Activated T-cell treated with anti-CD3 and anti-CD28 coated beads, Interleukin-2, amount 50 U/mL, for 1 hour (primary cell): ENCODE data around the gene TRAPPC3.
"Not testable (repeated sequence)": the region's sequence is repeated elsewhere in the genome, so short reads cannot be mapped to it uniquely, and the experiment has no call there.

Experiments
- DNase-seq: peaks from one replicate; pipeline ENCODE4 v3.0.0-alpha.2; 2020

TRAPPC3 gene

GRCh38 chr1:36149237-36149972 lies at the start of gene TRAPPC3:
Gene TRAPPC3, minus strand, starts transcription at chr1:36149486. Its CDS starts 108 bp downstream, at chr1:36149378.
- DNase-seq = peak; percentile 99

- no peak for DNase-seq
These were observed 49.4 kb upstream of the TRAPPC3 start for GRCh38 chr1:36198641-36199040.

DNA sequence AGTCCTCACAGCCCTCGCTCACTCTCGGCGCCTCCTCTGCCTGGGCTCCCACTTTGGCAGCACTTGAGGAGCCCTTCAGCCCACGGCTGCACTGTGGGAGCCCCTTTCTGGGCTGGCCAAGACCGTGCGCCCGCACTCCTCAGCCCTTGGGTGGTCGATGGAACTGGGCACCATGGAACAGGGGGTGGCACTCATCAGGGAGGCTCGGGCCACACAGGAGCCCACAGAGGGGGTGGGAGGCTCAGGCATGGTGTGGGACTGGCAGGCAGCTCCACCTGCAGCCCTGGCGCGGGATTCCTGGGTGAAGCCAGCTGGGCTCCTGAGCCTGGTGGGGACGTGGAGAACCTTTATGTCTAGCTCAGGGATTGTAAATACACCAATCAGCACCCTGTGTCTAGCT lies 47.5 kb upstream of the TRAPPC3 start:
- not testable (repeated sequence) for DNase-seq

GRCh38 chr1:36187800-36188593 lies 38.7 kb upstream of the TRAPPC3 start:
- peak; percentile 79 for DNase-seq

DNA sequence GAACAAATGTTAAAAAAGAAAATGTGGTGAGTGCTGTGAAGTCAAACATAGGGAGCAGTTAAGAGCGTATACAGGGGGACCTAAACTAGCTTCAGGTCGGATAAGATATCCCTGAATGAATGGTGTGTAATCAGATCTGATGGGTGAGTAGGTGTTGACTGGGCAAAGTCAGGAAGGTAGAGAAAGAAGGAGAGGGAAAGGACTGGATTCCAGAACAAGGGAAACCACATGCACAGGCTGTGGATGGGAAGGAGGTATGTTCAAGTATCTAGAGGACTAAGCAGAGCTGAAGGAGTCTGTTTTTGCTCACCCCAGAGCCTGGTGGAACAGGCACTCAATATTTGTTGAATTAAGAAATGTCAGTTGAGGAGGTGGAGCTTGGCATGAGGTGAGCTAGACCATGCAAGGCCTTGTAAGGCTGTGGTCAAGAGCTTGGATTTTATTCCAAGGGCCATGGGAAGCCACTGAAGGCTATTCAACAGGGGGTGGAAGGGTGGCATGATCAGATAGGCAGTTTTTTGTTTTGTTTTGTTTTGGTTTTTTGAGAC lies 34.1 kb upstream of the TRAPPC3 start:
- no peak for DNase-seq

DNA sequence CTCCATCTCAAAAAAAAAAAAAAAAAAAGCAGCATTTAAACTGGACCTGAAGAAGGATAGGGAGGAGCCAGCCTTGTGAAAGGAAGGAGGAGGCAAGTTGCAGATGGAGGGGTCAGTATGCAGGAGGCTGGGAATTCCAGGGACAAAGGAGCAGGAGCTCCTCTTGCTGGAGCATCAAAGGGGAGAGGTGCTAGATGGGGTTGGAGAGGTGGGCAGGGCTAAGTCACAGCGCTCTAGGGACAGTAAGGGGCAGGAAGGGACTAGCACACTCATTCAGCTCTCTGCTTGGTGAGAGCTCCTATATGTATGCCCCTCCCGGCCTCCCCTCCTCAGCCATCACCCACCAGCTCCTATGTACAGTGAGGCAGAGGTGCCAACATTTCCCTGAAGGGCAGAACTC lies 33.4 kb upstream of the TRAPPC3 start:
- no peak for DNase-seq

- DNase-seq = no peak
These were observed 29.9 kb upstream of the TRAPPC3 start for GRCh38 chr1:36179220-36179600.

DNA sequence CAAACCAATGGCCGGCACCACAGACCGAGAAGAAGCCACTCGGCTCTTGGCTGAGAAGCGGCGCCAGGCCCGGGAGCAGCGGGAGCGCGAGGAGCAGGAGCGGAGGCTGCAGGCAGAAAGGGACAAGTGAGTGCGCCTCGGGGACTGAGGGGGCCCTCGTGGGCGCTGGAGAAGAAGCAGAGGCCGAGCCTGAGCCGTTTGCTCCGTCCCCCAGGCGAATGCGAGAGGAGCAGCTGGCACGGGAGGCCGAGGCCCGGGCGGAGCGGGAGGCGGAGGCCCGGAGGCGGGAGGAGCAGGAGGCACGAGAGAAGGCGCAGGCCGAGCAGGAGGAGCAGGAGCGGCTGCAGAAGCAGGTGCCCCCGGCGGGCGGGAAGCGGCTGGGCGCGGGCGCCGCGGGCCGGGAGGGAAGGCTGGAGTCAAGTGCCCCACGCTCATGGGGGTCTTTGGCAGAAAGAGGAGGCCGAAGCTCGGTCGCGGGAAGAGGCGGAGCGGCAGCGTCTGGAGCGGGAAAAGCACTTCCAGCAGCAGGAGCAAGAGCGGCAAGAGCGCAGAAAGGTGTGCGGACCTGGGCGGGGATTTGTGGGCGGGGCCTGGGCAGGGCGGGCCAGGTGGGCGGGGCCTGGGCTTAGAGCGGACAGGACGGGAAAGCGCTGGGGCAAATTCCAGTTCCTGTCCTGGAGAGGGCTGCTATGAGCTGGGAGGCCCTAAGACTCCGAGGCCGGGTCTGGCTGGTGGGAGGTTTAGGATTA lies 29.4 kb upstream of the TRAPPC3 start:
- no peak for DNase-seq

DNA sequence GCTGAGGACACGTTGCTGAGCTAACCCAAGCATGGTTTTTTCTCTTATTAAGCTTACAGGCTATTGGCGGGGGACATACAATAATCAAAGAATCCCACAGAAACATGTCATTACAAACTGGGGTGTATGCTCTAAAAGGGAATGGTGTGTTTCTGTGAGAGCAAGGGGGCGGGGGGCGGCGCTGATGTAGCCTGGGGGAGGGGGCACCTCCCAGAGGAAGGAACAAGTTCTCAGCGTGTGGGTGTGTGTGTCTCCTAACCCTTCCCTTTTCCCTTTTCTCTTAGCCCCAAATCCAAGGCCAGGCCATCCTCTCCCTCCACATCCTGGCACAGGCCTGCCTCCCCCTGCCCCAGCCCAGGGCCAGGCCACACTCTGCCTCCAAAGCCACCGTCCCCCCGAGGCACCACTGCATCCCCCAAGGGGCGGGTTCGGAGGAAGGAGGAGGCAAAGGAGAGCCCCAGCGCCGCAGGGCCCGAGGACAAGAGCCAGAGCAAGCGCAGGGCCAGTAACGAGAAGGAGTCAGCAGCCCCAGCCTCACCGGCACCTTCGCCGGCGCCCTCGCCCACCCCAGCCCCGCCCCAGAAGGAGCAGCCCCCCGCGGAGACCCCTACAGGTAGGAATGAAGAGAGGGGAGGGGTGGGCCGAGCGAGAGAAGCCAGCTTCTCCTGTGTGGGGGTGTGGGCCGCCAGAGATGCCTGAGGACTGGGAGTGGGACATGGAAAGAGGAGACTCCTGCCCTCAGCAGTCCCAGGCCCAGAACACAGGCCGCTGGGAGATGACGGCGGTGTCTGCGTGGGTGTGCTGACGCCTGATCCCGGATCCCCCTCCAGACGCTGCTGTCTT lies 28.5 kb upstream of the TRAPPC3 start:
- DNase-seq = no peak

- DNase-seq = no peak
These were observed 27.0 kb upstream of the TRAPPC3 start for GRCh38 chr1:36176106-36176949.

- no peak for DNase-seq
These were observed 26.1 kb upstream of the TRAPPC3 start for GRCh38 chr1:36175137-36176095.

- no peak for DNase-seq
These were observed 25.4 kb upstream of the TRAPPC3 start for GRCh38 chr1:36174713-36175112.

DNA sequence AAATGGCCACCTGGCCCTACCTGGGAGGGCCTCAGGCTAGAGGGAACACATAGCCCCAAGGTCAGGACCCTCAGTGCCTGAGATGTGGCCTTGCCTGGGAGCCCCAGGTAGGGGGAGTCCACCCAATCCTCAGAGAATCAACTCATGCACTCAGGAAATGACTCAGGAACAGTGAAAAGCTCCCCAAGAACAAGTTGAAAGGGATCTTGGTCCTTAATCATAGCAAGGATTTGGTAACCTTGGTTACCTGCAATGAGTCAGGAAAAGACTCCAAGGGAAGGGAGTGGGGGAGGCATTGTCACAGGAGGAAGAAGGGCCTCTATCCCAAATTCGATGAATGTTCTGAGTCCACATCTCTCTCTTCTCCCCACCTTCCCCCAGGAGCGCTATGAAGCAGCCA lies 23.7 kb upstream of the TRAPPC3 start:
- no peak for DNase-seq

- DNase-seq = no peak
These were observed 22.9 kb upstream of the TRAPPC3 start for GRCh38 chr1:36172017-36172747.

- DNase-seq = no peak
These were observed 21.5 kb upstream of the TRAPPC3 start for GRCh38 chr1:36170643-36171412.

- no peak for DNase-seq
These were observed 19.2 kb upstream of the TRAPPC3 start for GRCh38 chr1:36168514-36168913.

DNA sequence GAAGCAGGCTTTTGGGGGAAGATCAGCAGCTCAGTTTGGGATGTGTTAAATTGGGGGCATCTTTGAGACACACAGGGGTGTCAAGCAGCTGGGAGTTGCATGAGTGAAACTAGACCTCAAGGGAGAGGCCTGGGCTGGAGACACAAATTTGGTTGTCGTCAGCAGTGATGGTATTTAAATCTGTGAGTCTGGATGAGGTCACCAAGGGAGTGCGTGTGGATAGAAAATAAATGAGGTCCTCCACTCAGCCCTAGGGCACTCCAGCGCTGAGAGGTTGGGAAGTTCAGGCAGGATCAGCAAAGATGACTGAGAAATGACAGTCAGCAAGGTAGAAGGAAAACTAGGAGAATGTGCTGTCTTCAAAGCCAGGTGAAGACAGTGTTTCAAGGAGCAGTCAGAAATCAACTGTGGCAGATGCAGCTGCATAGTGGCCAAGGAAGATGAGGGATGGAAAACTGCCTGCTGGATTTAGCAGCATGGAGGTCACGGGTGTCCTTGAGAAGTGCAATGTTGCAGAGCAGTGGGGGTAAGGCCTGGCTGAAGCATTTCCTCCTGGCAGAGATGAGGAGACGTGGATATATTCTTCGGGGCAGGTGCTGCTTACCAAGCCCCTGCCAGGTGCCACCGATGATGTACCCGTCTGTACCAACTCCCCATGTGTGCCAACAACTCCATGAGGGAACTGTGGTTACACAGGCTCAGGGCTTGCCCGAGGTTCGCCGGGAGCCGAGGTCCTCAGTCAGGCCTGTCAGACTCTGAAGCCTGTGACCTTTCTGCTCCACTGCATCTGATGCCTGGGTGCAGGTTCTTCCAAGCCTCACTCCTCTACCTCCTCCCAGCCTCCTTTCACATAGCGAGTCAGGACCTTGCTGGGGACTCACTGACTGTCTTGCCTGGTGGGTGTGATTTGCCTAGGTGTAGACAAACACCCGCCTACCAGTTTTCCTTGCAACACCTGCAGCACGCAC lies 17.9 kb upstream of the TRAPPC3 start:
- no peak for DNase-seq
